UCSD-AML1 (cell line): ENCODE results near the gene HOXA10.

Experiments
- DNase-seq: peaks from one replicate; lab custom pipeline; 2025; ENCODE audit not compliant: unreplicated experiment; lab: John Stamatoyannopoulos, UW

HOXA10 gene

GRCh38 chr7:27132978-27133377 lies 41.1 kb downstream of the HOXA10 start:
- DNase-seq = no peak

GRCh38 chr7:27132214-27132613 lies 41.9 kb downstream of the HOXA10 start:
- DNase-seq = no peak

GRCh38 chr7:27131390-27131819 lies 42.7 kb downstream of the HOXA10 start:
- DNase-seq = no peak

- DNase-seq = no peak
These were observed 43.4 kb downstream of the HOXA10 start, which contains the start of gene HOXA4 for GRCh38 chr7:27130540-27131389. Gene HOXA4, minus strand, starts transcription at chr7:27130757. Its CDS starts 24 bp downstream, at chr7:27130733.

- DNase-seq = no peak
These were observed 44.2 kb downstream of the HOXA10 start for GRCh38 chr7:27129729-27130539.

- DNase-seq = no peak
These were observed 45.1 kb downstream of the HOXA10 start for GRCh38 chr7:27128776-27129728.

GRCh38 chr7:27128034-27128433 lies 46.1 kb downstream of the HOXA10 start:
- no peak for DNase-seq

- DNase-seq = no peak
These were observed 47.4 kb downstream of the HOXA10 start for GRCh38 chr7:27126596-27127327.

GRCh38 chr7:27125986-27126394 lies 48.1 kb downstream of the HOXA10 start:
- no peak for DNase-seq

GRCh38 chr7:27124902-27125689 lies 49.0 kb downstream of the HOXA10 start:
- no peak for DNase-seq

GRCh38 chr7:27124096-27124901 lies 49.8 kb downstream of the HOXA10 start:
- no peak for DNase-seq

GRCh38 chr7:27123477-27124053 lies 50.6 kb downstream of the HOXA10 start:
- no peak for DNase-seq

GRCh38 chr7:27123007-27123476 lies 51.1 kb downstream of the HOXA10 start:
- DNase-seq = no peak

- no peak for DNase-seq
These were observed 51.8 kb downstream of the HOXA10 start for GRCh38 chr7:27122077-27122910.

GRCh38 chr7:27121684-27122076 lies 52.4 kb downstream of the HOXA10 start:
- DNase-seq = no peak
